Measurements from ENCODE around the gene MLYCD. TPM values are rescaled to one million over a fixed set of nuclear protein-coding genes. Genes with fewer than 3 reads are reported as not detected.

Gene MLYCD
- total and polyA plus RNA-seq, 4 donors, result 3.7 to 24.4 (median 7.5) TPM

- no peak for DNase-seq (ENCODE audit: low spot score)
- Histone ChIP-seq H3K9me3 (ENCODE audit: control insufficient read depth in 4 of 4, low read length in 3 of 4) (peaks cover 0 to 3% (median 0%) of the 10 kb centered on the region in 4 donors), H3K27me3 (ENCODE audit: control insufficient read depth in 4 of 4, insufficient read depth in 4 of 4, low read length in 3 of 4) (no peaks in the 10 kb centered on the region), H3K27ac (ENCODE audit: low read depth in 1 of 2, low read length in 2 of 2) (no peak overlapping the region), H3K4me3 (ENCODE audit: low read depth in 1 of 3, low read length in 3 of 3) (no peak overlapping the region), H3K4me1 (ENCODE audit: control insufficient read depth in 4 of 4, insufficient read depth in 4 of 4, low read length in 3 of 4) (no peaks in the 10 kb centered on the region), H3K36me3 (ENCODE audit: control insufficient read depth in 4 of 4, insufficient read depth in 3 of 4, low read depth in 1 of 4, low read length in 3 of 4) (no peaks in the 10 kb centered on the region), H3K9ac (ENCODE audit: low read depth in 1 of 2, low read length in 2 of 2) (no peak overlapping the region)
- WGBS, result 94% methylated on average over 13 of the region's 13 CpGs
- no peak for TF ChIP-seq HNF4G (IDR thresholded peaks at IDR 0.05)
- TF ChIP-seq JUND (IDR thresholded peaks at IDR 0.05), result no peak
- no peak for TF ChIP-seq ATF3 (IDR thresholded peaks at IDR 0.05)
- TF ChIP-seq CTCF (IDR thresholded peaks at IDR 0.05; ENCODE audit: low read depth, low read length, missing input control), result no peak
- TF ChIP-seq YY1 (IDR thresholded peaks at IDR 0.05), result no peak
- TF ChIP-seq TAF1 (conservative IDR thresholded peaks at IDR 0.05), result no peak
- TF ChIP-seq FOXA1 (IDR thresholded peaks at IDR 0.05), result no peak
- no peak for TF ChIP-seq FOXA2 (IDR thresholded peaks at IDR 0.05)
- no peak for TF ChIP-seq RAD21 (IDR thresholded peaks at IDR 0.05)
- TF ChIP-seq RXRA (IDR thresholded peaks at IDR 0.05), result no peak
- no peak for TF ChIP-seq SP1 (IDR thresholded peaks at IDR 0.05)
- no peak for TF ChIP-seq MAX (IDR thresholded peaks at IDR 0.05)
- no peak for TF ChIP-seq EGR1 (IDR thresholded peaks at IDR 0.05; ENCODE audit: low read depth in 2 of 2)
- no peak for TF ChIP-seq NR2F2 (IDR thresholded peaks at IDR 0.05)
- TF ChIP-seq REST (IDR thresholded peaks at IDR 0.05), result no peak
- no peak for TF ChIP-seq ZBTB33 (IDR thresholded peaks at IDR 0.05)
- no peak for TF ChIP-seq GABPA (IDR thresholded peaks at IDR 0.05 in 1 of 2, conservative IDR thresholded peaks at IDR 0.05 in 1 of 2)
Observed at GRCh38 chr16:83886199-83886971, 12.5 kb upstream of the MLYCD start.

Data from liver (tissue), 9 donors.